GM19239 (cell line): ENCODE data around the gene KDM2B.
"Not testable (repeated sequence)": the region's sequence is repeated elsewhere in the genome, so short reads cannot be mapped to it uniquely, and the experiment has no call there.

ENCODE experiments used
- DNase-seq: peaks from one replicate; pipeline ENCODE4 v3.0.0; 2011; ENCODE audit warnings: low spot score; ENCODE audit not compliant: insufficient read length
- FAIRE-seq: peaks from 2 replicates; lab custom pipeline; 2011; peaks lifted over from hg19 to GRCh38; lab: Jason Lieb, UNC

The KDM2B gene

DNA sequence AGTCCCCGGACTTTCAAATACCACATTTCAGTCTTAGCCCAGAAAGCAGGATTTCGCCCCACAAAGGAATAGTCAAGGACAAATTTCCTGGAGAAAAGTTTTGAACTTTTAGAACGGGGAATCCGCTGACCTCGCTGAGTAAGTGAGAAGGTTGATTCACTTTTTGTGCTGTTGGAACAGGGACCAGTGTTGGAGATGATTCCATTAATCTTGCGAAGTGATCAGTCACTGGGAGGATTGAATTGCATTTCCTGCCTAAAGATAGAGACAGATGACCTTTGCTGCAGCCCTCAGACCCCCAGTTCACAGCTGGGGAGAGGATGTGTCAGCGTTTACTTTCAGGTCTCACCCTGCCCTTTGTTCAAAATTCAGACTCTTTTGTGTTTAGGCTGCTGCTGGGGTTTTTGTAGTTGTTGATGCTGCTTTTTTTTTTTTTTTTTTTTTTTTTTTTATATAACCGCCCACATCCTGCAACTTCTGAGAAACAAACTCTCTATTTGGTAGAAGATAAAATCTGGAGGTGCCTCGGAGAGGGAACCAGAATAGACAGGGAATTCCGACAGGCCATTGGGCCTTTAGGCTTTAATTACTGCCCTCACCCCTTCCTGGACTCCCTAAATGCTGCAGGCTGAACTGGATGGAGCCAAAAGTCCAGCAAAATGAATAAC lies 9.8 kb upstream of the KDM2B start:
- no peak for FAIRE-seq
- DNase-seq, result peak; percentile 65

DNA sequence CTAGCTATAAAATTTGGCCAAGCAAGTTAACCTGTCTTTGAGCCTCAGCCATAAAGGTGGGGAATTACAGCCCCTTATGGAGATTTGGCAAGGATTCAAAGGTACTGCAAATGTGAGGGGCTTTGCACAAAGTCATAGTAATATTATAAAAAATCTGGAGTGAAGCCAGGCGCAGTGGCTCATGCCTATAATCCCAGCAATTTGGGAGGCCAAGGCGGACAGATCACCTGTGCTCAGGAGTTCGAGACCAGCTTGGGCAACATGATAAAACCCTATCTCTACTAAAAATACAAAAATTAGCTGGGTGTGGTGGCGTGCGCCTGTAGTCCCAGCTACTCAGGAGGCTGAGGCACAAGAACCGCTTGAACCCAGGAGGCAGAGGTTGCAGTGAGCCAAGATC lies 4.1 kb upstream of the KDM2B start:
- DNase-seq, FAIRE-seq: not testable (repeated sequence)

DNA sequence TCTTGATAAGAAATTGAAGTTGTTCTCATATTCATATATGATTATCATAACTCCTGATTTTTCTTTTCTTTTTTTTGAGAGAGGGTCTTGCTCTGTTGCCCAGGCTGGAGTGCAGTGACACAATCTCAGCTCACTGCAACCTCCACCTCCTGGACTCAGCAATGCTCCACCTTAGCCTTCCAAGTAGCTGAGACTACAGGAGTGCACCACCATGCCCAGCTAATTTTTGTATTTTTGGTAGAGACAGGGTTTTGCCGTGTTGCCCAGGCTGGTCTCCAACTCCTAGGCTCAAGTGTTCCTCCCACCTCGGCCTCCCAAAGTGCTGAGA lies 2.5 kb upstream of the KDM2B start:
- not testable (repeated sequence) for FAIRE-seq, DNase-seq

DNA sequence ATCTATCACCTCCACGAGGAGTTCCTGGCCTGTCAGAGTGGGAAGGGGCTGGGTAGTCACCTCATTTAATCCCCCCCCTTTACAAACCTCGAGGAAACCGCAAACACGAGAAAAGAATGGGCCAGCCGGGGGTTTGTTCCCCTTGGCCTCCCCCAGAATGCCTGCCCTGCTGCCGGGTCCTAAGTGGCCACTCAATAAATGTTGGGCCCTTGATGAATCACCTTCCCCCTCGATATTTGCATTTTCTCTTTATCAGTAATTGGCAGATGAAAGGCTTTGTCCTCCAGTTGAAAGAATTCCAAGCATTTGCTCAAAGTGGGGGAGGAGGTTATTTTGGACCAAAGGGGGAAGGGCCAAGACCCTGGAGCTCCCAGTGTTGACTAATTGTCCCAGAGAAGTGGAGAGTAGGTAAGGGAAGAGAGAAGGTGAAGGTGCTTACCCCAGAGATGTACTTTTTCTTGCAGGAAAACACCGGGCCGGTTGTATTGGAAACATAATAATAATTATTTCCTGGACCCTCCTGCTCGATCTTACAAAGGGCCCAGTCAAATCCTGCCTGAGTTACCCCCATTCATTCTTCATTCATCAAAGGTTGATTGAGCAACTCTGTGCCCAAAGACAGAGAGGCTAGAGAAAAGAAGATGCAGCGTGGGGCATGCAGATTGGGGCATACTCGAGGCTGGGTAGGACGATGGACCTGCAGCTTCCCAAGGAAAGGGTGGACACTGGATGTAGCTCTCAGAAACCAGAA lies 1.9 kb upstream of the KDM2B start:
- DNase-seq, result no peak
- FAIRE-seq, result no peak

DNA sequence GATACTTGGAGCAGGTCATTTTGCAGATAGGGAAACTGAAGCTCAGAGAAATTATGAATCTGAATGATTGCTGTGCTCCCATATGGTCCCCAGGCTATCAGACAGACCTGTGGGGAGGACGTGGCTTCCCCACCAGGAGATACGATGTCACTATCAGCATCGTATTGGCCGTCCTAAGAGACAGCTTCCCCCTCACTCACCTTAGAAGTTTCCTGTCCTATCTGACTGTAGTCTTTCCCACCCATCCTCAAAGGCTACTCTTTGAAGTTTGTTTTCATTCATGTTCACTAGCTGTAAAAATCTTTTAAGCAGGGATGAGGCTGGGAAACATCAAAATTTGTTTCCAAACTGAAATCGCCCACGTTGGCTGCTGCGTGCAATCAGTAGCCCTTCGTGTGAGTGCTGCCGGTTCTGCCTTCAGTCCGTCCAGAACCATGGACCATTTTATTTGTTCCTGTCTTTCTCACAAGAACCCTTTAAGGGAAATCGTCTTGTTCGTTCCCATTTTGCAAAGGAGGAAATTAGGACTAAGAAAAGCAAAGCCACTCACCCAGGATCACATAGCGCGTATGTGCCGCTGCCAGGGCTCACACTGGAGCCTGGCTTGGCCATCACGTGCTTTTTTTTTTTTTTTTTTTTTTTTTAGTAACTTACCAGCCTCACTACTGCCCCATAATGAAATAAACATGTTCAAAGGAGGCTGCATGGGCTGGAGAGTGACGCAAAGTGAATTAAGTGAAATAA lies 1.0 kb upstream of the KDM2B start:
- no peak for FAIRE-seq
- DNase-seq, result no peak

DNA sequence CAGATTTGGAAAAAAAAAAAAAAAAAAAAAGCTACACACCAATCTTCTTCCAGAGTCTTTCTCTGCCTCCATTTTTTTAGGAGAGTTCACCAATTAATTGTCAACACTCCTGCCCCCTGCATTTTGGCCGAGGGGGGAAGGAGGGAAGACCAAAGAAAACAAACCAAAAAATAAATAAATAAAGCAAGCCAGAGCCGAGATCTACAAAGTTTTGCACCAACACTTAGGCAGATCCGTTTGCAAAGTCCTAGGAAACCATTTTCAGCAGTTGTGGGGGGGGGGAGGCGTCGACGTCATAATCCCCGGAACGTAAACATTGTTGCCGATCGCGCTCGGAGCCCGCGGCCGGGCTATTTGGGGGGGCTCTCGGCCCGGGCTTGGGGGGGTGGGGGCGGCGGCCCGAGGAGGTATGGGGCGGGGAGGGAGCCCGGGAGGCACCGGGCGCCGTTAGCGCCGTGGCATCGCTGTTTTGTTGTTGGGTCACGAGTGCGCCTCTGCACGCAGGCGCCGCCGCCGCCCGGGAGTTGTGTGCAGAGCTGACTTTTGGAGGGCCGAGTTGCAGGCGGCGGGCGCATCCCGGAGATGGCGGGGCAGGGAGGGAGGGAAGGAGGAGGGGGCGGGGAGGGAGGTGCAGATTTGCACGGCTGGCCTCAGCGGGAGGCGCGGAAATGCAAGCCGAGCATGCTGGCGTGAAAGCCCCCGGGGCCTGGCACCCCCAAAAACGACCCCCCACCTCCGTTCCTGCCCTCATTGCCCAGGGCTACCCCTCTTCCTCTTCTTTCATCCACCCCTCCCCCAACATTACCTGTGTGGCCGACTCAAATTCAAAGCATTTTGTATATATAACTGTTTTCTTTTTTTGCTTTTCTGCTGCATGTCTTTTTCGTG lies 598 bp downstream of the KDM2B start:
- FAIRE-seq, result peak; percentile 81

DNA sequence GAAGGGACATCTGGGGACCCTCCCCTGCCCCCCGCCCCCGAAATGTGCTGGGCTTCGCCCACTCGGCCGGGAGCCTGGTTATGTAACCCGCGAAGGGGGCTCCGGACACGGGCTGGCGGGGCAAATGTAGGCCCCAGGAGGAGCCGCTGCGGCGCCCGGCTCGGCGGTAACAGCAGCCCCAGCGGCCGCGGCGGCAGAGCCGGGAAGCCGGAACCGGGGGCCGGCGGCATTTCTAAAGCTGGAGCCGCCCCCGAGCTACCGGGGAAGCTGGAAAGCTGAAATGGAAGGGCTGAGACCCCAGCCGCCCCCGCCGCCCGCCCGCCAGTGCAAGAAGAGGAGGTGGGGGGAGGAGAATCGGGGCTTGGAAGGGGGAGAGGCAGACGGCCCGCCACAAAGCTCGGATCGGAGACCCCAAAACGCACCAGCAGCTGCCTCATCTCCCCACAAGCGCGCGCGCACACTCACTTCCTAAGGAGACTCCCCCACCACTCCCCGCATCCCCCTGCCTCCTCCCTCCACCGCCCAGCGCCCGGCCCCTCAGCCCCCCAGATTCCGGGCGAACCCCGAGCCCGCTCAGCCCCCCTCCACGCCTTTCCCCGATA lies 1.5 kb downstream of the KDM2B start:
- no peak for FAIRE-seq
- no peak for DNase-seq

More for the DNA sequence above, 598 bp downstream of the KDM2B start:
- no peak for DNase-seq

DNA sequence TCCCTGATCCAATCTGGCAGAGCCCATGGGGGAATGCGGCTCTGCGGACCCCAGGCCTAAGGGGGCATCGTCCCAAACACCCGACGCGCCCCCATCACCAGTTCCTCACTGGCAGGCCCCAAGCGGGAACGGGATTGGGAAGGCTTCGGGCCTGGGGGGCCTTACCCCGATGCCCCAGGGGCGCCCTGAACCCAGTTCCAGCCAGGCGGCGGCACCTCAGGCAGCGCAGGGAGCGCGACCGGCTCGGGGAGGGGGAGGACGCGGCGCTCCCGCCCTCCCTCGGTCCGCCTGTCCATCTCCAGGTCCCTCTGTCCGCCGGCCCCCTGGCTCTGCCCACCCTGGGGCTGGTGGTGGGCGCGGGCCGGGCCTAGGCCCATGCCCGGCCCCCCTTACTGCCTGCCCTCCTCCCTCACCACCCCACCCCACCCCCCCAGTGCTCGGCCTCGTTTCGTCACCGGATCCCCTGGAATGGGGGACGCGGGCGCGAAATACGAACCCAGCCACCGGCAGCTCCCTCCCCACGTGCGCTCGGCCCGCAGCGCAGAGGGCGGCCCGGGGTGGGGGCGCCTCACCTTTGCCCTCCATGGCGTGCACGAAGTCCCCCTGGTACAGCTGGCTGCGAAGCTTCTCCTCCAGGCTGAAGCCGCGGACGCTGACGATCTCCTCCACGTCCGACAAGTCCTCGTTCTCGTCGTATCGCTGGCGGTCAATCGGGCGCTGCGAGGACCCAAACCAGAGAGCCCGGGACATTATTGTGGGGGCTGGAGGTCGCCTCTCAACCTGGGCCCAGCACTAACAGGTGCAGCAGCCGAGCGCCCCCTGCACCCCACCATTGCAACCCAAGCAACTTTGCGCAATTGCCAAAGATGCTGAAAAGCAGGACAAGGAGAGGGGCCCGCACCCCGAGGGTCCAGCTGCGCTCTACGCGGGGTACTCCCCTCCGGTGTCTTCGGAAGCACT lies 2.3 kb downstream of the KDM2B start:
- FAIRE-seq, result no peak
- no peak for DNase-seq

DNA sequence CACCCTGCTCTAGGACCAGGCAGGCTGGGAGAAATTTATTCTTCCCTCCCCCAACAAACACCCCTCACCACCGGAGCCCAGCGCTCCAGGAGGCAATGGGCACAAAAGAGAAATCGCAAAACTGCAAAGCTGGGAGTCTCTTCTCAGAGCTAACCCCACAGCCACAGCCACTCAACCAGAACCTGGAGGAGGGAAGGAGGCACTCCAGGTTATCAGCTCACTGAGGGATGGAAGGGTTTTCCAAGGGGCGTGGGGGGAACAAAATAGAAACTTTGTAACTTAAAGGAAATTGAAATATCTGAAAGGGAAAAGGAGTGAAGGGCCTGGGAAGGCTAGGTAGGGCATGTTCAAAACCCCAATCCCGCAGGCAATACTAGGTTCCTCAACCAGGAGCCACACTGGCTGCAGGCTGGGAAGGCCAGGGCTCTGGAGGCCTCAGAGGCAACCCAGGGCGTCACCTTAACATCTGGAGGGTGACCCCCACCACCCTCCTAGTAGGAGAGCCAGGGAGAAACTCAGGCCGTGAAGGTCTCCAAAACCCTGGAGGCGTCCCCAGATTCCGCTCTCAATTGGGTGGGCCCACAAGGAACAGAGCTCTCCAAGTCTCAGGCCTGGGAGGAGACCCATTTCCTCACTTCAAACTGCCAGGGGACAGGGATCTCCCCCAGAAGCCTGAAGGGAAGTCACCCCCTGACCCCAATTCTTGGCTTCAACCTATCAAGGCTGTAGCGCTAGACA lies 3.2 kb downstream of the KDM2B start:
- FAIRE-seq (no peak), DNase-seq (no peak)

DNA sequence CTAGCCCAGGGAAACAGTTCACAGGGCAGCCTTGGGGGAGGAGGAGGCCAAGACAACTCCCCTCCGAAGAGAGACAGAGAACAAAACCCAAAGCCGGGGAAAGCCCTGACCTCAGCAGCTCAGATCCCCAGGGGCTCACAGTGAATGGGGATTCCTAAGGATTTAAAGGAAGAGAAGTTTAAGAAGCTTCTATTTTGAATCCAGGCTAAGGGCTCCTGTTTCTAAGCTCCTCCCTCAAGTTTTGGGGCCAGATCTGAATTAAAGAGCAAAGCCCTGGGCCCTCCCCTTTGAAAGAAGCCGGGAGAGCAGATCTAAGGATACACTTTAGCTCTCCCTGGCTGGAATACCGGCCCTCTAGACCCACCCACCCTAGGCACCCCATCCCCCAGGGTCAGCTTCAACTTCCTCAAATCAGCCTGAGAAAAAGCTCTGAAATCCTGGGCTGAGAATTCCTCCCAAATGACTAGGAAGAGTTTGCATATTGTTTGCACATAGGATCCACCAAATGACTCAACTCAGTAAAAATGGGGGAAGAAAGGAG lies 3.9 kb downstream of the KDM2B start:
- FAIRE-seq (no peak), DNase-seq (no peak)

DNA sequence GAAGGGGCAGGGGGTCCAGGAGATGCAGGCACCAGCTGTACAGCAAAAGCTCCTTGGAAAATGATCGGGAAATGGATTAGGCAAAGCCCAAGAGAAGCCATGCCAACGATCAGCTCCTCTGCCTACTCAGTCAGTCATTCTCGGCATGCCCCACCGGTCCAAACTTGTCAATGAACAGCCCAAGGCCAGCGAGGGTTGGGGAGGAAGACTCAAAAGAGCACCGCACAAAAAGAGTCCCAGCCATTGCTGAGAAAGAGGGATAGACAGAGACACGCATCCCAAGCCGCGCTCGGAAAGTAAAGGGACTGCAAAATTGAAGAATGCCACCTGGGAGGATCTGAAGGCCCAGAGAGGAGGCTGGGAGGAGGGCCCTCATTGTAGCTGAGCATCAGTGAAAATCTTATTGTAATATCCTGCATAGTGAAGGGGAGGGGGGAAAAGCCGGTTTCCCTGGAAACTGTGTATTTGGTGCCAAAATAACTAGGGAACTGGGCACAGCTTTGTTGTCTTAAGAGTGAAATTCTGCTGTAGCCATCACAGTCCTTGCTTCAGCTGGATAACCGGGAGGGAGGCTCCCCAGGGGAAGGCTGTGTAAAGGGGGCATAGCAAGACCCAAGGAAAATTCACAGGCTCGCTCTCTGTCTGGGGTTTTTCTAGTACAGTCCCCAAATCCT lies 4.7 kb downstream of the KDM2B start:
- DNase-seq, result no peak

DNA sequence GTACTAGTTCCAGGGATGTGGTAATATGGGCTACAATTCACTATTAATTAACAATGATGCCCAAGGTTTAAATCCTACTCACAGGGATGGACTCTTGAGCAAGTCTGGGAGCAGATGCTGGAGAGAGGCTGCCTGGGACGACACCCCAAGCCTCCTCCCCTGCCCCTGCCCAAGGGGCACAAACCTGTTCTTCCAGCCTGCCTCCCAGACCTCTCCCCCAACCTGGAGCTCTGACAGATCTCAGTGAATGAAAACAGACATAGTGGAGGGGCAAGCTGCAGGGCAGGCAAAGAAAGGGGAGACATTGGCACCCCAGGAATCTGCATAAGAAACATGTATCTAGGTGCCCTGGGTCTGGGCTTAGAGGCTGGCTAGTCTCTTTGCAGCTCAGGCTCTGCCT lies 5.8 kb downstream of the KDM2B start:
- DNase-seq (no peak), FAIRE-seq (no peak)

More for the DNA sequence above, 4.7 kb downstream of the KDM2B start:
- no peak for FAIRE-seq

DNA sequence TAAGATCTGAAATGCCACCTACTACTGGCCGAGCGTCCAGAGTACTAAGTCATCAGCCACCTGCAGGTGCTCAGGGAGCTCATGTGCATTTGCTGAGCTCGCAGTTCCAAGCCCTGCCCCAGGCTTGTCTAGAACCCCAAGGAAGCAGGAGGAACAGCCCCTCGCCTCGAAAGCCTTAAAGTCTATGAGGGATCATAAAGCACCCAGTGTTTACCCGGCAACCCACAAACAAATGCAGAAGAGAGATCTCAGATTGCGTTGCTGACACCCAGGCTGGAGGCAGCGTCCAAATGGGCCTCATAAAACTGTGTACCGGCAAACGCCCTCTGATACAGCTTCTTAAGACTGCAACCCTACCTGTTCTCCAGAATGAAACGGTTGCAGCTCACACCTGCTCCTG lies 6.8 kb downstream of the KDM2B start:
- DNase-seq (no peak), FAIRE-seq (no peak)

DNA sequence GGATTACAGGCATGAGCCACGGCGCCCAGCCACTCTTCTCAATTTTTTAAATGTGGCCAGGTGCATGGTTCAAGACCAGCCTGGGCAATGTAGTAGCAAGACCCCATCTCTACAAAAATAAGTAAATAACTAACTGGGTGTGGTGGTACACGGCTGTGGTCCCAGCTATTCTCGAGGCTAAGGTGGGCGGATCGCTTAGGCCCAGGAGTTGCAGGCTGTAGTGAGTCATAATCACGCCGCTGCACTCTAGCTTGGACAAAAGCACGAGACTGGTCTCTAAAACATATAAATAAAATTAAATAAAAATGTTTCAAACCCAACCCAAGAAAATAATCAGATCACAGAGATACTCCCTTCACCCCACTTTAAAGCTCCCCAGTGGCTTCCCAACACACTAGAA lies 8.9 kb downstream of the KDM2B start:
- no peak for FAIRE-seq
- DNase-seq, result no peak

DNA sequence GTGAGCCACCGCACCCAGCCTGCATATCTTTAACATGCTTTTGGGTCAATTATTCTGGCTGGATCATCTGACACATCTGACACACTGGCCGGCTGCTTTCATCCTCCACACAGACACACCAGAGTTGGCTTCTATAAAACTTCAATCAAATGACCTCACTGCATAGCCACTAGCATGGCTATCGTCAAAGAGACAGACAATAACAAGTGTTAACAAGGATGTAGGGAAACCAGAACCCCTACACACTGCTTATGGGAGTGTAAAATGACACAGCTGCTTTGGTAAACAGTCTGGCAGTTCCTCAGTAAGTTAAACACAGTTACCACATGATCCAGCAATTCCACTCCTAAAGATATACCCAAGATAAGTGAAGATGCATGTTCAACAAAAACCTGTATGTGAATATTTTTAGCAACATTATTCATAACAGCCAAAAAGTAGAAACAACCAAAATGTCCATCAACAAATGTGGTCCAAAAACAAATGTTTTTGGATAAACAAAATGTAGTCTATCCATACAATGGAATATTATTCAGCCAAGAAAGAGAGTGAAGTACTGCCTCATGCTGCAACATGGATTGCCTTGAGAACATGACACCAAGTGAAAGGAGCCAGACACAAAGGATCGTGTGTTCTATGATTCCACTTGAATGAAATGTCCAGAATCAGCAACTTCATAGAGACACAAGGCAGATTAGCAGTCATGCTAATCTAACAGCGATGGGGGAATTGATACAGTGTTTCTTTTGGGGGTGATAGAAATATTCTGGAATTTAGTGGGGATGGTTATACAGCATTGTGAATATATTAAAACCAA lies 10.1 kb downstream of the KDM2B start:
- no peak for DNase-seq
- FAIRE-seq, result no peak

DNA sequence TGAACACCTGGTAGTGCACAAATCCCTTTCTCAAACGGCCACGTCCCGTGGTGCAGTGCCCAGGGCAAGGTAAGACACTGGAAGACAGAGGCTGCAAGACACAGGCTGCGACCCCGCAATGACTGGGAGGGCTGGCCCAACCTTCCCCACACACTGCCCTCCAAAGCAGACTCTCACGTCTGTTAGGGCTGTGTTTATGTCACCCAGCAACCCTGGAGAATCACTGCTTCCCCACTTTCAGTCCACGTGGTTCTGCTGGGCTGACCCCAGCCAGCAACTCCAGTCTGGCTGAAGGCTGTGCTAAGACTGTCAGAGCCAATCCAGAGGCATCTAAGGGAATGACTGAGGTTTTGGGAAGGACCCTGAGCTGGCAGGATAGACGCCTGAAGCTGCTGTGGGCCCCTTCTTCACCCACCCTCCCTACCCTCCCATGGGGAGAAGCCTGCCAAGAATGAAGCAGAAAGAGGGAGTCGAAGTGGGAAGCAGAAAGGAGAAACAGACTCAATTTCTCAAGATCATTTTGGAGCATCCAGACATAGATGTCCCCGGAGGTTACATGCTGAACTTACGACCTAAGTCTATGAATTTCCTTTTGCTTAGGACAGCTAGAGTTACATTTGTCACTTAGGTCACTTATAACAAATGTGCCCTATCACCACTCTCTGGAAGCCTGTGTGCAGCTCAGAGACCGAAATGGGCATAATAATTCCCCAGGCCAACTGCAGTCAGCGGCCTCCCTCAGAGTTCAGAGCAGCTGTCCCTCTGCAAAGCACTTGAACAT lies 11.7 kb downstream of the KDM2B start:
- DNase-seq, result no peak
- no peak for FAIRE-seq
